ENCODE data around the gene ITGB4. TPM values are rescaled to one million over a fixed set of nuclear protein-coding genes. Genes with fewer than 3 reads are reported as not detected.
"Not testable (repeated sequence)": the region's sequence is repeated elsewhere in the genome, so short reads cannot be mapped to it uniquely, and the experiment has no call there.

Gene ITGB4
- total RNA-seq, 6 experiments from 2014 or later: 0.28 to 1.0 (median 0.76) TPM; not detected in 1

DNA sequence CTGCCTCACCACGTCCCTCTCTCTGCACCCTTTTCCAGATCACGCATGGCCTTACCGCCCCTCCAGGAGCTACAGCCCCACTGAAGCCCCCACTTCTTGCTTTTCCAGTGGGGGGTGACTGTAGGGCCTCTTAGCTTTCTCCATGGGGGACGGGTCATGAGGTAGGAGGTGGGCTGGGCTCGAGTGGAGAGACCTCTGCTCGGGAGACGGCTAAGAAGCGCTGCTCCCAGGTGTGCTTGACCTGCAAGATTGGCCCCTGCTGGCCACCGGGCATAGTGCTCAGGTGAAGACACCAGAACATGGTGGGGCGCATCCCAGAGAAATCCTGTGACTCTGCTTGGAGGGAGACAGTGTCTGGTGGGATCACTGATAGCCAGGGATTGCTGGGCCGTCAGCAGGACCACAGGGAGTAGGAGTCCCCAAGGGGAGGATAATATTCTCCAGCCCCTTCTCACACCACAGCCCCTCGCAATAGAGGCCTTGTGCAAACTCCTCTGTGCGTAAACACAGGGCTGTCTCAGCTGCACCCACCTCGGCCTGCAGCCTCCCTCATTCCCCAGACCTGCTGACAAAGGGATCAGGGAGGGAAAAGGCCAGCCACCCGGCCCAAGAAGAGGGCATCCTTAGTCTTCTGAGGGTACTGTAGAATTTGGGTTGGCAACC, 52.7 kb downstream of the ITGB4 start:
- peaks cover 27% of the 10 kb centered on the region for H3K36me3 Mint-ChIP-seq (ENCODE audit: low read depth)
- TF ChIP-seq CTCF (IDR thresholded peaks at IDR 0.05): peak; percentile 37
- no peak for DNase-seq
- H3K4me1 Mint-ChIP-seq (ENCODE audit: low read depth): peaks cover 23% of the 10 kb centered on the region
- H3K27me3 Mint-ChIP-seq (ENCODE audit: insufficient read depth): peaks cover 62% of the 10 kb centered on the region
- H3K27ac Mint-ChIP-seq: peak overlapping the region; percentile 97; the same call in 1 of the 2 replicates
- peaks cover 17% of the 10 kb centered on the region for H3K9me3 Mint-ChIP-seq
- peak overlapping the region; percentile 59 for H3K4me3 Mint-ChIP-seq

DNA sequence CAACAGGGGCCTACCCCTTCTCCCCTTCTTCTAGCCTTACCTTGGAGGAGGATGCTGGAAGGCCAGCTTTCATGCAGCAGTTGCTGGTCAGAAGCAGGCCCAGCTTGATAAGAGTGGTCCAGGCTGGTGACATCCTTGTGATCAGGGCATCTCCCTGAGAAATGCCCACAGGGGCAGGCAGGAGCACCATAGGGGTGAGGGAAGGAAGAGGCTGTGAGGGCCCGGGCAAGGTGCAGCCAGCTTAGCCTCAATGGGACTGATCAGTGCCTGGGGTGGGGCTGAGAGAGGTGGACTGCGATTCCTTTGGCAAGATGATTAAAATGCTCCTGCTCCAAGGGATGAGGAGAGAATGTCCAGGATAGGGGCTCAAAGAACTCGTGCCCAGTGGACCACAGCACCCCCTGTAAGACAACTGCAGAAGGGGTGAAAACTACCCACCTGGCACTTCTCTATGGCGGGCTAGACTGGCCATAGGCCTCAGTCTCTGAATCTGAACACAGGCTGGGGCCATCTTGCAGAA, 53.3 kb downstream of the ITGB4 start:
- H3K4me3 Mint-ChIP-seq: peak overlapping the region; percentile 6
- peaks cover 29% of the 10 kb centered on the region for H3K36me3 Mint-ChIP-seq (ENCODE audit: low read depth)
- peaks cover 19% of the 10 kb centered on the region for H3K9me3 Mint-ChIP-seq
- peaks cover 23% of the 10 kb centered on the region for H3K4me1 Mint-ChIP-seq (ENCODE audit: low read depth)
- DNase-seq: no peak
- peak; percentile 18; the same call in 1 of the 2 replicates for TF ChIP-seq CTCF (IDR thresholded peaks at IDR 0.05)
- H3K27me3 Mint-ChIP-seq (ENCODE audit: insufficient read depth): peaks cover 63% of the 10 kb centered on the region
- peak overlapping the region; percentile 97 for H3K27ac Mint-ChIP-seq

GRCh38 chr17:75774991-75775668, 53.9 kb downstream of the ITGB4 start:
- Mint-ChIP-seq H3K4me1 (ENCODE audit: low read depth) (peaks cover 28% of the 10 kb centered on the region), H3K9me3 (peaks cover 22% of the 10 kb centered on the region), H3K4me3 (peak overlapping the region; percentile 6), H3K27me3 (ENCODE audit: insufficient read depth) (peaks cover 65% of the 10 kb centered on the region), H3K27ac (peak overlapping the region; percentile 97), H3K36me3 (ENCODE audit: low read depth) (peaks cover 32% of the 10 kb centered on the region)
- TF ChIP-seq CTCF (IDR thresholded peaks at IDR 0.05): no peak; the same call in 1 of the 2 replicates
- DNase-seq: peak; percentile 51

DNA sequence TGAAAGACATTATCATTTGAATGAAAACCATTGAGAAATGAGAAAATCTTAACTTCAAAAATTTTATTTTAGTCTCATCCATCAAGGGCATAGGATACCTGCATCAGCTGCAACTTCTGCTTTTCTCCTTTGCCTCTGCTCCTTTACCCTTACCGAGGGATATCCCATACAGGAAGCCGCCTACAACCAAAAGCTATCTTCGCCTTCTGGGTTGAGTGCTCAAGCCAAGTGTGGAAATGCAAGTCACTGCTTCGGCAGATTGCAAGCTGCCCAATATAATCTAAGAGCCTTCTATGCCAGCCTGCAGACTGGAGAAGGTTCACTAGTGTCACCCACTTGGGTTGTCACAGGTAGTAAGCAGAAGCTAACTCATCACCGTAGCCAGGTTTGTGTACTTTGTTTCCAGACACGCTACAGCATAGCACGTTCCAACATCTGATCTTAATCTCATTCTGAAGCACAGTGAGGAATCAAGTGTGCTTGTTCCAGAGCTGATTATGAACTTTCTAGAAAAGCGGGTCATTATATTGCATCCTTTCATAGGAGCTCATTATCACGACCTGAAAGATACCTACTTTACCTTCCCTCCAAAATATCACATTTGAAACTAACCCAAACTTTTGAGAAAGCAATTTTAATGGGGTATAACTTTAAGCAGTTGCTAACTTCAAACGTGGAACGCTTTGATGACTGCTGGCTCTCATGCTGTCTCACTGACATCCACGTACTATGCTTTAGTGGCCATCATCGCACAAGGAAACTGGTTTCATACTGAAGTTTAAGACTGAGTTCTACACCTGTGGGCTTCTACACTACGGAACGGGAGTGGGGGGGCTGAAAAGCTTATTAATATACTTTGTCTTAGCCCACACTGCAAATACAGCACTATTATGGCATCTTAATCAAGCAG, 55.4 kb downstream of the ITGB4 start:
- DNase-seq: no peak
- H3K9me3 Mint-ChIP-seq: peaks cover 22% of the 10 kb centered on the region
- peak overlapping the region; percentile 96 for H3K4me3 Mint-ChIP-seq
- peaks cover 65% of the 10 kb centered on the region for H3K27me3 Mint-ChIP-seq (ENCODE audit: insufficient read depth)
- TF ChIP-seq CTCF (IDR thresholded peaks at IDR 0.05): no peak
- H3K4me1 Mint-ChIP-seq (ENCODE audit: low read depth): peaks cover 30% of the 10 kb centered on the region
- peak overlapping the region; percentile 97 for H3K27ac Mint-ChIP-seq
- peaks cover 32% of the 10 kb centered on the region for H3K36me3 Mint-ChIP-seq (ENCODE audit: low read depth)

DNA sequence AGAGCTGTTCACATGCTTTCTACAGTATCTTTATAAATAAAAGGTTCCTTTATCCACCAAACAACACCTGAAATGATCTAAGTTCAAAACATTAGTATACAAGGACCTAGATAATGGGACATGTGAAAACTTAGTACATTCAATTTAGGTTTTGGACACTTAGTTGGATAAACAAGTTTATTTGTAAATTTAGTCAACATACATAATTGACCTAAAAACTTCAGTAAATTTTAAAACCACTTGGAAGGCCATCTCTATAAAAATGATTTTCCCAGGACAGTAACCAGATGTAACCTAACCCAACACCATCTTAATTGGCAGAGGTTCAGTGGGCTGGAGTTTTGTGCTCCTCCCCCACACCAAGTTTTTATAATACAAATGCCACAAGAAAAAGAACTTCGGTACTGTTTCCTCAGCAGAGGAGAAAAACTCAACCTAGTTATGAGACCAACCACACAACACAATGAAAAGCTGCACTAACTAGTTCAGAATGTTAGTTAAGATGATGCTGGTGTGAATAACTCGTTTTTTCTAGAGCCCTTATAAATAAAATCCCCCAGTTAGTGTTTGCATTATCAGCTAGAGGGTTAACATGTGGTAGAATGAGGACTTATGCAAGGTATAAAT, 56.1 kb downstream of the ITGB4 start:
- Mint-ChIP-seq H3K4me3 (peak overlapping the region; percentile 96), H3K4me1 (ENCODE audit: low read depth) (peaks cover 30% of the 10 kb centered on the region), H3K27ac (peak overlapping the region; percentile 97), H3K27me3 (ENCODE audit: insufficient read depth) (peaks cover 59% of the 10 kb centered on the region), H3K36me3 (ENCODE audit: low read depth) (peaks cover 32% of the 10 kb centered on the region), H3K9me3 (peaks cover 22% of the 10 kb centered on the region)
- no peak for DNase-seq
- no peak for TF ChIP-seq CTCF (IDR thresholded peaks at IDR 0.05)

DNA sequence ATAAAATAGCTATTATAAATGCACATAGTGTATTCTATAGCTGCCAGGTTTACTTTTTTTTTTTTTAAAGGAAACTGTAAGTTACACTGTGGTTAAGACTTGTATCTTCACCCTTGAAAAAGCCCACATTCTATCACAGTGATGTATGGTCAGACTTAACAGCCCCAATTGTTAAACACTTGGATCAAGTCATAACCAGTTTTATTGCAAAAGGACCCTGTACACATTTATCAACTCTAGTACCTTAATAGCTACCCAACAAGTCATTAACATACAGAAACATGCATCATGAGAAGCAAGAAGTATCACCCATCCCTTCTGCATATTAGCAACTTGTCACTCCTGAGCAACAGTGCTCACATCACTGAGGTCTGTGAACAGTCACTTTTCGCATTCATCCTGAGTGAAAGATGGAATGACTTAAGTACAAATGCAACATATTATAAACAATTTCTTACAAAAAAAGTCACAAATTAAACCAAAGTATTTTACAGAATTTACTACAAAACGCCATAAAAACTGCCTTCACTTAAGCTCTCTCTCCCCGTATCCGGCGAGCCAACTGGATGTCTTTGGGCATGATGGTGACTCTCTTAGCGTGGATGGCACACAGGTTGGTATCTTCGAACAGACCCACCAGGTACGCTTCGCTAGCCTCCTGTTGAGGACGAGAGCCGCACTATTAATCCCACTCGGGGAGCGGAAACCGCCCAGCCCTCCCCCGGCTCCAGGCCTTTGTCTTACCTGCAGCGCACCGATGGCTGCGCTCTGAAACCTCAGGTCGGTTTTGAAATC, 57.0 kb downstream of the ITGB4 start:
- H3K27me3 Mint-ChIP-seq (ENCODE audit: insufficient read depth): peaks cover 51% of the 10 kb centered on the region
- H3K4me3 Mint-ChIP-seq: peak overlapping the region; percentile 96
- peaks cover 19% of the 10 kb centered on the region for H3K9me3 Mint-ChIP-seq
- H3K4me1 Mint-ChIP-seq (ENCODE audit: low read depth): peaks cover 36% of the 10 kb centered on the region
- peak overlapping the region; percentile 97 for H3K27ac Mint-ChIP-seq
- H3K36me3 Mint-ChIP-seq (ENCODE audit: low read depth): peaks cover 32% of the 10 kb centered on the region
- not testable (repeated sequence) for DNase-seq

Data from HFFc6 (cell line).